ENCODE measurements around the gene PRUNE2. TPM values are rescaled to one million over a fixed set of nuclear protein-coding genes. Genes with fewer than 3 reads are reported as not detected.

PRUNE2 gene
- total RNA-seq, 2 donors from 2014 or later = 58.6 to 78.9 TPM

DNA sequence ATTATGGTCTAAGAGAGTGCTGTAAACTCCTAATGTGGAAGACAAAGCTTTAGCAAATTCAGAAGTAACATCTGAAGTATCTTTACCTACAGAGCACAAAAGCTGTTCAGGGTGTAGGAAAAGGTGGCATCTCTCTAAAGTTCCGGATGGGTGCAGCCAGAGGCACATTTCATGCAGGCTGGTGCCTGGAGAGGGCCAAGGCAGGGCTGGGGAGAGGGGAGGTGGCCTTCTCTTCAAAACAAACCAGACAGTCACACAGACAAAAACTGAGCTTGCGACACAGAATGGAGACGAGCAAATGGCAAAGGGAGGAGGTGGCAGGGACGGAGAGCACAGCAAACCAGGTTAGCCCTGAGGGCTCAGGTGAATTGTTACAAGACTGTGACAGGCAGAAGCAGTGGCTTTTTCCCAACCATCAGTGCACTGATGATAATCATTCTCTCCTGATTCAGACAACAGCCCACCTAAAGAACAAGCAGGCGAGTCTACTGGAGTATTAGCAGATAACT lies 263.2 kb downstream of the PRUNE2 start:
- Histone ChIP-seq H3K27me3 (replicated peaks; ENCODE audit: insufficient read depth) (no peaks in the 10 kb centered on the region), H3K9me3 (no peaks in the 10 kb centered on the region), H3K36me3 (no peaks in the 10 kb centered on the region), H3K4me3 (no peak overlapping the region), H3K27ac (no peak overlapping the region), H3K4me1 (replicated peaks) (no peaks in the 10 kb centered on the region)
- intact Hi-C loops (cut with DNase I) = no loop called here
- DNase-seq (ENCODE audit: low spot score) = no peak
- TF ChIP-seq POLR2A (IDR thresholded peaks at IDR 0.05) (no peak), POLR2AphosphoS5 (IDR thresholded peaks at IDR 0.05) (no peak)
- TF ChIP-seq, protein P1, sequence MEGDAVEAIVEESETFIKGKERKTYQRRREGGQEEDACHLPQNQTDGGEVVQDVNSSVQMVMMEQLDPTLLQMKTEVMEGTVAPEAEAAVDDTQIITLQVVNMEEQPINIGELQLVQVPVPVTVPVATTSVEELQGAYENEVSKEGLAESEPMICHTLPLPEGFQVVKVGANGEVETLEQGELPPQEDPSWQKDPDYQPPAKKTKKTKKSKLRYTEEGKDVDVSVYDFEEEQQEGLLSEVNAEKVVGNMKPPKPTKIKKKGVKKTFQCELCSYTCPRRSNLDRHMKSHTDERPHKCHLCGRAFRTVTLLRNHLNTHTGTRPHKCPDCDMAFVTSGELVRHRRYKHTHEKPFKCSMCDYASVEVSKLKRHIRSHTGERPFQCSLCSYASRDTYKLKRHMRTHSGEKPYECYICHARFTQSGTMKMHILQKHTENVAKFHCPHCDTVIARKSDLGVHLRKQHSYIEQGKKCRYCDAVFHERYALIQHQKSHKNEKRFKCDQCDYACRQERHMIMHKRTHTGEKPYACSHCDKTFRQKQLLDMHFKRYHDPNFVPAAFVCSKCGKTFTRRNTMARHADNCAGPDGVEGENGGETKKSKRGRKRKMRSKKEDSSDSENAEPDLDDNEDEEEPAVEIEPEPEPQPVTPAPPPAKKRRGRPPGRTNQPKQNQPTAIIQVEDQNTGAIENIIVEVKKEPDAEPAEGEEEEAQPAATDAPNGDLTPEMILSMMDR (IDR thresholded peaks at IDR 0.05) = no peak
- 86% methylated on average over 5 of the region's 5 CpGs for WGBS

DNA sequence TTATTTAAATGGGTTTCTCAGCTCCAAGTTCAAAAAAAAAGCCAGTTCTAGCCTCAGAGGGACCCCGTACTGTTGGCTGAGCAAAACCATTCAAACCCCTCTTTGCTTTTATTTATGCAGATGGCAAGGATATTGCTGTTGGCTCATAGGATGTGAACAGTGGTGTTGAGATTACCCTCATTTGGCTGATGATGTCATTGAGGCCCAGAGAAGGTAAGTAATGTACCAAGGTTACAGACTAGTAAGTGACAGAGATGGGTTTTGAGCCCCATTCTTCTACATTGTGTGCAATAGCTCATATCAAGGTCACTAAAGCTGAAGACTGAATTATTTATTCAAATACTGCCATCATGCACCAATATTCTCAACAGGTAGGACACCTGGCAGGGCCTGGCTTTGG lies 263.8 kb downstream of the PRUNE2 start:
- no peaks in the 10 kb centered on the region for H3K36me3 ChIP-seq
- H3K9me3 ChIP-seq = no peaks in the 10 kb centered on the region
- no peaks in the 10 kb centered on the region for H3K4me1 ChIP-seq (replicated peaks)
- WGBS = 90% methylated on average over 1 of the region's 1 CpG
- TF ChIP-seq, protein P1 (IDR thresholded peaks at IDR 0.05) = no peak
- no peak for TF ChIP-seq POLR2AphosphoS5 (IDR thresholded peaks at IDR 0.05)
- TF ChIP-seq POLR2A (IDR thresholded peaks at IDR 0.05) = no peak
- no peak overlapping the region for H3K4me3 ChIP-seq
- intact Hi-C loops (cut with DNase I) = no loop called here
- no peak for DNase-seq (ENCODE audit: low spot score)
- H3K27ac ChIP-seq = no peak overlapping the region
- no peaks in the 10 kb centered on the region for H3K27me3 ChIP-seq (replicated peaks; ENCODE audit: insufficient read depth)

DNA sequence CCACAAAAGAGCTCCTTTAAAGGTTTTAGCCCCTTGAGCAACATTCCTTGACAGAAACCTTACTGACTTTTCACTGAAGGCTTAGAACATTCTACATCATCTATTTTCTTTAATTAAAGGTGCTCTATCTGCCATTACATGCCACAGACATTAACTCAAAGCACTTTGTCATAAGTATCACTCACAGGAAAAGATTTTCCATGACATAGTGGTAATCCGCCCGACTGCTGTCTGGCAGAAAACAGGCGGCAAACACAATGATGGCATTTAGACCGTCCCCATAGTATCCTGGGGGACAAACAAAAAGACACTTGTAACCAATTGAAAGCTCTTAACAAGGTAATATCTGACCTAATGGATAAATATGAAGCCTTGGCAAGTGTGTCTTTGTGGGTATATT lies 267.9 kb downstream of the PRUNE2 start:
- no peak for TF ChIP-seq POLR2A (IDR thresholded peaks at IDR 0.05)
- H3K9me3 ChIP-seq = no peaks in the 10 kb centered on the region
- H3K27ac ChIP-seq = no peak overlapping the region
- no peaks in the 10 kb centered on the region for H3K4me1 ChIP-seq (replicated peaks)
- intact Hi-C loops (cut with DNase I) = no loop called here
- WGBS = 82% methylated on average over 4 of the region's 4 CpGs
- DNase-seq (ENCODE audit: low spot score) = no peak
- no peaks in the 10 kb centered on the region for H3K36me3 ChIP-seq
- H3K27me3 ChIP-seq (replicated peaks; ENCODE audit: insufficient read depth) = no peaks in the 10 kb centered on the region
- H3K4me3 ChIP-seq = no peak overlapping the region

DNA sequence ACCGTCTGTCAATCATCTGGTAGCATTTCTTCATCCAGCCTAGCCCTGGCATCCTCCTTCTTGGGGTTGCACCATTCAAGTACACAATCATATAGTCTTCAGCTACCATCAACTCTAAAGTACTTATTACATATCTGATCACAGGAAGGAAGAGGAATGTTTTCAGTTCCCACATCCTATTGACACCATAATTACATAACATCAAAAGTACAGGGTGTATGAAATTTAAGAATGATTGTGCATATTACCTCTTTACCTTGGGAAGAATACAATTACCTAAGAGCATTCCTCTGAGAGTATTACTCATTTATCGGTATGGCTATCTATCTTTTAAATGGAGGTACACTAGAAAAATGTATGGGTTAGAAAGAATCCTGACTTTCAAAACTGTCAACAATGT lies 268.5 kb downstream of the PRUNE2 start:
- Histone ChIP-seq H3K9me3 (no peaks in the 10 kb centered on the region), H3K27me3 (replicated peaks; ENCODE audit: insufficient read depth) (no peaks in the 10 kb centered on the region), H3K27ac (no peak overlapping the region), H3K4me3 (no peak overlapping the region), H3K36me3 (no peaks in the 10 kb centered on the region), H3K4me1 (replicated peaks) (no peaks in the 10 kb centered on the region)
- intact Hi-C loops (cut with DNase I) = no loop called here
- WGBS = 89% methylated on average over 2 of the region's 2 CpGs
- TF ChIP-seq POLR2A (IDR thresholded peaks at IDR 0.05) = no peak
- TF ChIP-seq, protein P1 (IDR thresholded peaks at IDR 0.05) = no peak
- TF ChIP-seq POLR2AphosphoS5 (IDR thresholded peaks at IDR 0.05) = no peak
- DNase-seq (ENCODE audit: low spot score) = no peak

GRCh38 chr9:76634356-76635054 lies 271.4 kb downstream of the PRUNE2 start:
- Histone ChIP-seq H3K9me3 (no peaks in the 10 kb centered on the region), H3K27ac (no peak overlapping the region), H3K4me3 (no peak overlapping the region), H3K27me3 (replicated peaks; ENCODE audit: insufficient read depth) (no peaks in the 10 kb centered on the region), H3K4me1 (replicated peaks) (no peaks in the 10 kb centered on the region), H3K36me3 (no peaks in the 10 kb centered on the region)
- TF ChIP-seq POLR2A (IDR thresholded peaks at IDR 0.05) = no peak
- TF ChIP-seq POLR2AphosphoS5 (IDR thresholded peaks at IDR 0.05) = peak; percentile 19
- TF ChIP-seq, protein P1 (IDR thresholded peaks at IDR 0.05) = no peak
- no peak for DNase-seq (ENCODE audit: low spot score)
- WGBS = 40% methylated on average over 1 of the region's 1 CpG
- intact Hi-C loops (cut with DNase I) = no loop called here

Data from prostate gland (tissue), 2 donors.